Naive thymus-derived CD4-positive, alpha-beta T cell (primary cell): ENCODE results near the gene C2CD4B. TPM values are rescaled to one million over a fixed set of nuclear protein-coding genes. Genes with fewer than 3 reads are reported as not detected.

Experiments used
- ATAC-seq: fragments of 150-1000 bp; cut with Tn5 transposase; 2 replicates; pipeline ENCODE4 v1.10.0; 2021; ENCODE audit warnings: mild to moderate bottlenecking, moderate library complexity
- CTCF ChIA-PET: fragments of 350-600 bp; sonication (Branson Sonifier 250); formaldehyde crosslinking; loops from one replicate; lab custom pipeline; 2021; ENCODE audit warnings: antibody characterized with exemption; lab: Charles Lee
- POLR2A ChIA-PET: fragments of 350-600 bp; sonication (Branson Sonifier 250); formaldehyde crosslinking; loops from one replicate; lab custom pipeline; 2021; ENCODE audit warnings: antibody characterized with exemption, inconsistent platforms; lab: Charles Lee
- DNase-seq, 9 donors: peaks; one replicate each; pipeline versions ENCODE4 v3.0.0 to v3.0.0-alpha.2; 2020 to 2022; ENCODE audit warnings: mixed read lengths in 1 of 9
- H3K27ac ChIP-seq: one replicate; pipeline ENCODE4 v1.7.0; 2013; ENCODE audit warnings: mild to moderate bottlenecking, low read depth, low read length, moderate library complexity
- H3K27me3 ChIP-seq, 2 donors: one replicate each; pipeline ENCODE4 v1.7.0; 2013; ENCODE audit warnings: low read length in 2 of 2, mild to moderate bottlenecking in 2 of 2, moderate library complexity in 2 of 2; ENCODE audit not compliant: control insufficient read depth in 2 of 2, insufficient read depth in 2 of 2
- H3K36me3 ChIP-seq, 3 experiments: 1 replicate in 2 of 3; 2 replicates in 1 of 3; pipeline ENCODE4 v1.7.0; 2013; ENCODE audit warnings: low read length in 3 of 3, mild to moderate bottlenecking in 3 of 3, moderate library complexity in 1 of 3; ENCODE audit not compliant: insufficient read depth in 3 of 3, control insufficient read depth in 2 of 3
- H3K4me1 ChIP-seq, 2 donors: one replicate each; pipeline ENCODE4 v1.7.0; 2013; ENCODE audit warnings: low read length in 2 of 2, mild to moderate bottlenecking in 2 of 2, moderate library complexity in 1 of 2; ENCODE audit not compliant: control insufficient read depth in 2 of 2, insufficient read depth in 2 of 2
- H3K4me3 ChIP-seq: 2 replicates; pipeline ENCODE4 v1.7.0; 2013; ENCODE audit warnings: mild to moderate bottlenecking, low read length
- H3K9me3 ChIP-seq, 3 experiments: 1 replicate in 2 of 3; 2 replicates in 1 of 3; pipeline ENCODE4 v1.7.0; 2013; ENCODE audit warnings: low read length in 3 of 3; ENCODE audit not compliant: control insufficient read depth in 2 of 3
- H3K27ac Mint-ChIP-seq, 9 donors: one replicate each; pipeline ENCODE4 v1.8.0; 2020 to 2022; ENCODE audit warnings: mixed read lengths in 9 of 9, mild to moderate bottlenecking in 8 of 9, moderate library complexity in 5 of 9, inconsistent platforms in 2 of 9
- H3K27me3 Mint-ChIP-seq, 5 donors: one replicate each; pipeline ENCODE4 v1.8.0; 2021 to 2022; ENCODE audit warnings: mixed read lengths in 5 of 5, mild to moderate bottlenecking in 1 of 5
- H3K36me3 Mint-ChIP-seq, 5 donors: one replicate each; pipeline ENCODE4 v1.8.0; 2020 to 2022; ENCODE audit warnings: mixed read lengths in 5 of 5, mild to moderate bottlenecking in 3 of 5, inconsistent platforms in 1 of 5
- H3K4me1 Mint-ChIP-seq, 7 donors: one replicate each; pipeline ENCODE4 v1.8.0; 2020 to 2022; ENCODE audit warnings: mixed read lengths in 7 of 7, mild to moderate bottlenecking in 3 of 7, inconsistent platforms in 1 of 7
- H3K4me3 Mint-ChIP-seq, 10 donors: one replicate each; pipeline ENCODE4 v1.8.0; 2020 to 2022; ENCODE audit warnings: mild to moderate bottlenecking in 10 of 10, mixed read lengths in 10 of 10, moderate library complexity in 6 of 10, inconsistent platforms in 2 of 10
- H3K9me3 Mint-ChIP-seq, 11 donors: one replicate each; pipeline ENCODE4 v1.8.0; 2020 to 2022; ENCODE audit warnings: mixed read lengths in 11 of 11, mild to moderate bottlenecking in 4 of 11, inconsistent platforms in 1 of 11, moderate library complexity in 1 of 11
- intact Hi-C, 2 donors: fragments of 100-400 bp; cut with micrococcal nuclease; formaldehyde crosslinking; loops; one replicate each; pipeline ENCODE4 v1.15.1; 2023
- polyA plus RNA-seq, 2 donors: library from polyadenylated mRNA; unstranded; fragments of 300-500 nt; fragmentation: Illumina TruSeq; gene quantifications; one replicate each; pipeline ENCODE4 v1.2.3, GENCODE V29; 2021
- total RNA-seq, 6 experiments: library from RNA in 5 of 6; stranded (reverse) in 5 of 6; gene quantifications; 1 replicate in 5 of 6; 2 replicates in 1 of 6; pipeline ENCODE4 v1.2.3 and lab custom pipeline; 2021 to 2026

Gene C2CD4B
- total and polyA plus RNA-seq, 7 experiments from 2014 or later = 0.15 to 0.24 TPM; not detected in 5

- ChIA-PET POLR2A (no interaction called here), CTCF (no interaction called here)
- Histone ChIP-seq H3K4me3 (no peak overlapping the region), H3K36me3 (no peaks in the 10 kb centered on the region), H3K27ac (no peak overlapping the region), H3K4me1 (no peaks in the 10 kb centered on the region), H3K27me3 (no peaks in the 10 kb centered on the region), H3K9me3 (no peaks in the 10 kb centered on the region)
- peaks cover 9 to 38% (median 18%) of the 10 kb centered on the region in 5 donors for H3K27me3 Mint-ChIP-seq
- intact Hi-C loops = no loop called here
- H3K27ac Mint-ChIP-seq = no peak overlapping the region
- H3K9me3 Mint-ChIP-seq = peaks cover 0 to 16% (median 8%) of the 10 kb centered on the region in 11 donors
- peaks cover 0 to 10% (median 6%) of the 10 kb centered on the region in 7 donors for H3K4me1 Mint-ChIP-seq
- no peak for DNase-seq
- ATAC-seq = no peak
- H3K36me3 Mint-ChIP-seq = peaks cover 0 to 8% (median 0%) of the 10 kb centered on the region in 5 donors
- no peak overlapping the region for H3K4me3 Mint-ChIP-seq
These were observed 43.3 kb upstream of the C2CD4B start for GRCh38 chr15:62208367-62208766.

GRCh38 chr15:62190675-62191074 lies 25.6 kb upstream of the C2CD4B start:
- DNase-seq = no peak
- Histone ChIP-seq H3K27ac (no peak overlapping the region), H3K4me1 (no peaks in the 10 kb centered on the region), H3K27me3 (peaks cover 0 to 3% of the 10 kb centered on the region in 2 donors), H3K36me3 (no peaks in the 10 kb centered on the region), H3K4me3 (no peak overlapping the region), H3K9me3 (no peaks in the 10 kb centered on the region)
- peaks cover 0 to 6% (median 0%) of the 10 kb centered on the region in 7 donors for H3K4me1 Mint-ChIP-seq
- CTCF ChIA-PET = interaction anchor here (0.6 kb wide), 1 partner anchor 1877 kb away, joined by 6 read pairs; no protein-coding TSS in a partner anchor
- no peak overlapping the region for H3K4me3 Mint-ChIP-seq
- no peak overlapping the region for H3K27ac Mint-ChIP-seq
- intact Hi-C loops = no loop called here
- no peaks in the 10 kb centered on the region for H3K9me3 Mint-ChIP-seq
- ATAC-seq = no peak
- H3K36me3 Mint-ChIP-seq = no peaks in the 10 kb centered on the region
- POLR2A ChIA-PET = no interaction called here
- peaks cover 20 to 37% (median 30%) of the 10 kb centered on the region in 5 donors for H3K27me3 Mint-ChIP-seq

GRCh38 chr15:62190274-62190673 lies 25.2 kb upstream of the C2CD4B start:
- H3K9me3 Mint-ChIP-seq = no peaks in the 10 kb centered on the region
- H3K36me3 ChIP-seq = no peaks in the 10 kb centered on the region
- H3K27me3 Mint-ChIP-seq = peaks cover 20 to 37% (median 30%) of the 10 kb centered on the region in 5 donors
- no peak overlapping the region for H3K27ac Mint-ChIP-seq
- DNase-seq = no peak
- intact Hi-C loops = no loop called here
- ATAC-seq = no peak
- H3K4me3 ChIP-seq = no peak overlapping the region
- POLR2A ChIA-PET = no interaction called here
- CTCF ChIA-PET = interaction anchor here (0.6 kb wide), 1 partner anchor 1877 kb away, joined by 6 read pairs; no protein-coding TSS in a partner anchor
- H3K9me3 ChIP-seq = no peaks in the 10 kb centered on the region
- H3K4me1 Mint-ChIP-seq = peaks cover 0 to 6% (median 0%) of the 10 kb centered on the region in 7 donors
- H3K27me3 ChIP-seq = peaks cover 0 to 3% of the 10 kb centered on the region in 2 donors
- no peak overlapping the region for H3K4me3 Mint-ChIP-seq
- H3K27ac ChIP-seq = no peak overlapping the region
- H3K36me3 Mint-ChIP-seq = no peaks in the 10 kb centered on the region
- H3K4me1 ChIP-seq = no peaks in the 10 kb centered on the region

GRCh38 chr15:62188744-62189143 lies 23.7 kb upstream of the C2CD4B start:
- H3K4me3 Mint-ChIP-seq = no peak overlapping the region
- no peaks in the 10 kb centered on the region for H3K9me3 ChIP-seq
- CTCF ChIA-PET = no interaction called here
- H3K36me3 Mint-ChIP-seq = no peaks in the 10 kb centered on the region
- H3K4me1 ChIP-seq = no peaks in the 10 kb centered on the region
- peaks cover 14 to 31% (median 27%) of the 10 kb centered on the region in 5 donors for H3K27me3 Mint-ChIP-seq
- no peak for DNase-seq
- no peak overlapping the region for H3K4me3 ChIP-seq
- ATAC-seq = no peak
- POLR2A ChIA-PET = no interaction called here
- no peak overlapping the region for H3K27ac ChIP-seq
- H3K4me1 Mint-ChIP-seq = peaks cover 0 to 10% (median 0%) of the 10 kb centered on the region in 7 donors
- H3K9me3 Mint-ChIP-seq = no peaks in the 10 kb centered on the region
- no peak overlapping the region for H3K27ac Mint-ChIP-seq
- no peaks in the 10 kb centered on the region for H3K36me3 ChIP-seq
- intact Hi-C loops = no loop called here
- peaks cover 0 to 3% of the 10 kb centered on the region in 2 donors for H3K27me3 ChIP-seq

GRCh38 chr15:62187910-62188309 lies 22.8 kb upstream of the C2CD4B start:
- CTCF ChIA-PET = no interaction called here
- Mint-ChIP-seq H3K4me3 (no peak overlapping the region), H3K4me1 (peaks cover 0 to 4% (median 0%) of the 10 kb centered on the region in 7 donors), H3K36me3 (no peaks in the 10 kb centered on the region), H3K27ac (no peak overlapping the region), H3K27me3 (peaks cover 10 to 28% (median 23%) of the 10 kb centered on the region in 5 donors), H3K9me3 (no peaks in the 10 kb centered on the region)
- Histone ChIP-seq H3K27me3 (peaks cover 0 to 3% of the 10 kb centered on the region in 2 donors), H3K4me3 (no peak overlapping the region), H3K36me3 (no peaks in the 10 kb centered on the region), H3K4me1 (no peaks in the 10 kb centered on the region), H3K27ac (no peak overlapping the region), H3K9me3 (no peaks in the 10 kb centered on the region)
- DNase-seq (no peak), ATAC-seq (no peak)
- intact Hi-C loops = no loop called here
- POLR2A ChIA-PET = no interaction called here

- Histone ChIP-seq H3K9me3 (no peaks in the 10 kb centered on the region), H3K36me3 (no peaks in the 10 kb centered on the region), H3K27ac (no peak overlapping the region), H3K4me1 (no peaks in the 10 kb centered on the region), H3K27me3 (peaks cover 0 to under 1% of the 10 kb centered on the region in 2 donors), H3K4me3 (no peak overlapping the region)
- intact Hi-C loops = no loop called here
- Mint-ChIP-seq H3K27me3 (peaks cover 8 to 28% (median 18%) of the 10 kb centered on the region in 5 donors), H3K4me3 (no peak overlapping the region), H3K4me1 (peaks cover 0 to 4% (median 0%) of the 10 kb centered on the region in 7 donors), H3K9me3 (no peaks in the 10 kb centered on the region), H3K36me3 (no peaks in the 10 kb centered on the region), H3K27ac (no peak overlapping the region)
- no peak for ATAC-seq
- no peak for DNase-seq
- POLR2A ChIA-PET = no interaction called here
- CTCF ChIA-PET = no interaction called here
These were observed 22.3 kb upstream of the C2CD4B start for GRCh38 chr15:62187425-62187824.

- no peaks in the 10 kb centered on the region for H3K27me3 ChIP-seq
- Mint-ChIP-seq H3K4me1 (peaks cover 0 to 4% (median 0%) of the 10 kb centered on the region in 7 donors), H3K9me3 (no peaks in the 10 kb centered on the region), H3K27me3 (peaks cover 4 to 28% (median 14%) of the 10 kb centered on the region in 5 donors), H3K36me3 (no peaks in the 10 kb centered on the region), H3K27ac (no peak overlapping the region), H3K4me3 (no peak overlapping the region)
- POLR2A ChIA-PET = no interaction called here
- DNase-seq (no peak), ATAC-seq (no peak)
- intact Hi-C loops = no loop called here
- no peaks in the 10 kb centered on the region for H3K4me1 ChIP-seq
- H3K27ac ChIP-seq = no peak overlapping the region
- H3K36me3 ChIP-seq = no peaks in the 10 kb centered on the region
- H3K4me3 ChIP-seq = no peak overlapping the region
- no peaks in the 10 kb centered on the region for H3K9me3 ChIP-seq
- CTCF ChIA-PET = no interaction called here
These were observed 21.5 kb upstream of the C2CD4B start for GRCh38 chr15:62186578-62186977.
